Nephron progenitor cell (in vitro differentiated cells): ENCODE measurements around the gene PRKAG2.

Source experiments
- DNase-seq: peaks from one replicate; pipeline ENCODE4 v3.0.0; 2021
- H3K27ac Mint-ChIP-seq: 2 replicates; pipeline ENCODE4 v1.8.0; 2021; ENCODE audit warnings: mild to moderate bottlenecking, moderate library complexity, mixed read lengths
- H3K27me3 Mint-ChIP-seq: 2 replicates; pipeline ENCODE4 v1.8.0; 2021; ENCODE audit warnings: mild to moderate bottlenecking, low read depth, mixed read lengths; ENCODE audit not compliant: poor library complexity
- H3K36me3 Mint-ChIP-seq: 2 replicates; pipeline ENCODE4 v1.8.0; 2021; ENCODE audit warnings: low read depth, mixed read lengths
- H3K4me1 Mint-ChIP-seq: 2 replicates; pipeline ENCODE4 v1.8.0; 2021; ENCODE audit warnings: mixed read lengths
- H3K4me3 Mint-ChIP-seq: 2 replicates; pipeline ENCODE4 v1.8.0; 2021; ENCODE audit warnings: mild to moderate bottlenecking, moderate library complexity, mixed read lengths
- H3K9me3 Mint-ChIP-seq: 2 replicates; pipeline ENCODE4 v1.8.0; 2021; ENCODE audit warnings: mild to moderate bottlenecking, moderate library complexity, mixed read lengths
- TF ChIP-seq, protein P1 (sequence below): fragments of 200-600 bp; sonication (generic); IDR thresholded peaks from 2 replicates; pipeline ENCODE4 v1.5.0; 2021; ENCODE audit warnings: antibody characterized with exemption

PRKAG2 gene

DNA sequence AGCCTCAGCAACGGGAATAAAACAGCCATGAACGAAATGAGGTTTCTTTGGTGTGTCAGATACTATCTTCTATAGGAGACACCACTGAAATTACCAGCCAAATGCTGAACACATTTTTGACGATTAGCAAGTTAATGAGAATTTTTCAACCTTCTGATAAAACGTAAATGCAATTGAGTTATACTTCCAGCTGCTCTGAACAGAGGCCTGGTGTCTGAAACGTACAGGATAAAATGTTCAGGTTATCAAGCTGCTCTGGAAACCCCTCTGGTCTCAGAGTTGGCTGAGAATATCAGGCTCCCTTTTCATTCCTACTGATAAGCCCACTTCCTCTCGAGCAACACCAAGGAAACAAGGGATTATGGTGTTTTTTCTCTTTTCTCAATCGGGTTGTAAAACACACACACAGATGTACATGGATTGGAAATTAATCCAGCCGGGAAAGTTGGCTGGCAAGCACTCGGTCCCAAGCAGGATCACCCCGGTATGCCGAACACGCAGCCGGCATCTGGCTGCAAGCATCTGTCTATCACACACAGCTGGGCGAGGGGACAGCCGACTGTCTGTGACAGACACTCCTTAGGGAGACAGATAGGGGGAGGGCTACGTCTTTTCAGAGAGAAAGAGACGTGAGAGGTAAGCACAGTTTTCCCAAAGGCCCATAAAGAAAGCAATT lies 171.8 kb downstream of the PRKAG2 start:
- no peaks in the 10 kb centered on the region for H3K9me3 Mint-ChIP-seq
- TF ChIP-seq, protein P1, sequence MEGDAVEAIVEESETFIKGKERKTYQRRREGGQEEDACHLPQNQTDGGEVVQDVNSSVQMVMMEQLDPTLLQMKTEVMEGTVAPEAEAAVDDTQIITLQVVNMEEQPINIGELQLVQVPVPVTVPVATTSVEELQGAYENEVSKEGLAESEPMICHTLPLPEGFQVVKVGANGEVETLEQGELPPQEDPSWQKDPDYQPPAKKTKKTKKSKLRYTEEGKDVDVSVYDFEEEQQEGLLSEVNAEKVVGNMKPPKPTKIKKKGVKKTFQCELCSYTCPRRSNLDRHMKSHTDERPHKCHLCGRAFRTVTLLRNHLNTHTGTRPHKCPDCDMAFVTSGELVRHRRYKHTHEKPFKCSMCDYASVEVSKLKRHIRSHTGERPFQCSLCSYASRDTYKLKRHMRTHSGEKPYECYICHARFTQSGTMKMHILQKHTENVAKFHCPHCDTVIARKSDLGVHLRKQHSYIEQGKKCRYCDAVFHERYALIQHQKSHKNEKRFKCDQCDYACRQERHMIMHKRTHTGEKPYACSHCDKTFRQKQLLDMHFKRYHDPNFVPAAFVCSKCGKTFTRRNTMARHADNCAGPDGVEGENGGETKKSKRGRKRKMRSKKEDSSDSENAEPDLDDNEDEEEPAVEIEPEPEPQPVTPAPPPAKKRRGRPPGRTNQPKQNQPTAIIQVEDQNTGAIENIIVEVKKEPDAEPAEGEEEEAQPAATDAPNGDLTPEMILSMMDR = no peak
- no peaks in the 10 kb centered on the region for H3K36me3 Mint-ChIP-seq
- DNase-seq = peak; percentile 39
- H3K27me3 Mint-ChIP-seq = peaks cover 28% of the 10 kb centered on the region
- no peak overlapping the region for H3K27ac Mint-ChIP-seq
- peak overlapping the region; percentile 13 for H3K4me3 Mint-ChIP-seq
- H3K4me1 Mint-ChIP-seq = peaks cover 24% of the 10 kb centered on the region

DNA sequence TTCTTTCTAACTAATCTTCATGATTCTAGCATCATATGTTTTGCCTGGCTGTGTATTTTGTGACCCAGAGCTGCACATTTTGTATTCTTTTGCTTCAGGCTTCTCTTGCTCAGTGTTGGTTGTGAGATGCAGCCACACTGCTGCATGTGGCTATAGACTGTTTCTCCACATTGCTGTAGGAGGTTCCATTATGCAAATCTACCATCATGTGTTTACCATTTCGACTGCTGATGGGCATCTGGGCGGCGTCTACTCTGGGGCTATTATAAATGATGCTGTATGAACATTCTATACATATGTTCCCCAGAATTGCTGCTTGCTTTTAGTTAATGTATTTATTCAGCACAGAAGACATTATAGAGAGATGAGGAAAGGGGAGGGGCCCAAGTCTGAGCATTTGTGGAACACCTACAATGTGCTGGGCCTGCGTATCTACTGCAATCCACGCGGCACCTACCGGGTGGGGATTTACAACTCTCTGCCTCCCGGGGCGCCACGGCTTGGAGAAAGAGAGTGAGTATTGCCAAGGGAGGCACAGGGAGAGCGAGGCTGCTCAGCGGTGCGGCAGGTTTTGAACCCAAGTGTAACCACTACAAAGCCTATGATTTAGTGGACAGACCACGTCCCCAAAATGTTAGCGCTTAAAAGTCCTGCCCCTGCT lies 172.5 kb downstream of the PRKAG2 start:
- Mint-ChIP-seq H3K4me1 (peaks cover 30% of the 10 kb centered on the region), H3K27me3 (peaks cover 28% of the 10 kb centered on the region), H3K9me3 (no peaks in the 10 kb centered on the region), H3K36me3 (no peaks in the 10 kb centered on the region), H3K4me3 (no peak overlapping the region), H3K27ac (no peak overlapping the region)
- DNase-seq = no peak
- TF ChIP-seq, protein P1 = no peak

DNA sequence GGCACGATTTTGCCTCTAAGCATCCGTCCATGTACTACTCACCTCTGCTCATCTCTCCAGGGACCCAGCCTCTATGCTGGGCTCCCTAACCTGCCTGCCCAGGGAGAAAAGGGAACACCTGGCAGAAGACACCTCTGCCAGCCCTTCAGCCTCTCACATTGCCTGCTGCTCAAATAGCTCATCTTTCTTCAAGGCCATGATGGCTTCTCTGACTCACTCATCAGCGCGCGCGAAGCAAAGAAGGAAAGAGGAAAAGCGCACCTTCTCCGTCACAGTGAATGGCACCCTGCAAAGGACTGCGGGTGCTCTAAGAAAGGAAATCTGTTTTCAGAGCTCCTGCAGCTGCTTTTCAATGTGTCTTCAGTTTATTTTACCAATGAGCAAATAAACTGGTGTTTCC lies 174.0 kb downstream of the PRKAG2 start:
- no peak overlapping the region for H3K27ac Mint-ChIP-seq
- peaks cover 43% of the 10 kb centered on the region for H3K4me1 Mint-ChIP-seq
- H3K9me3 Mint-ChIP-seq = no peaks in the 10 kb centered on the region
- H3K4me3 Mint-ChIP-seq = no peak overlapping the region
- DNase-seq = no peak
- TF ChIP-seq, protein P1 = no peak
- no peaks in the 10 kb centered on the region for H3K36me3 Mint-ChIP-seq
- H3K27me3 Mint-ChIP-seq = peaks cover 28% of the 10 kb centered on the region

DNA sequence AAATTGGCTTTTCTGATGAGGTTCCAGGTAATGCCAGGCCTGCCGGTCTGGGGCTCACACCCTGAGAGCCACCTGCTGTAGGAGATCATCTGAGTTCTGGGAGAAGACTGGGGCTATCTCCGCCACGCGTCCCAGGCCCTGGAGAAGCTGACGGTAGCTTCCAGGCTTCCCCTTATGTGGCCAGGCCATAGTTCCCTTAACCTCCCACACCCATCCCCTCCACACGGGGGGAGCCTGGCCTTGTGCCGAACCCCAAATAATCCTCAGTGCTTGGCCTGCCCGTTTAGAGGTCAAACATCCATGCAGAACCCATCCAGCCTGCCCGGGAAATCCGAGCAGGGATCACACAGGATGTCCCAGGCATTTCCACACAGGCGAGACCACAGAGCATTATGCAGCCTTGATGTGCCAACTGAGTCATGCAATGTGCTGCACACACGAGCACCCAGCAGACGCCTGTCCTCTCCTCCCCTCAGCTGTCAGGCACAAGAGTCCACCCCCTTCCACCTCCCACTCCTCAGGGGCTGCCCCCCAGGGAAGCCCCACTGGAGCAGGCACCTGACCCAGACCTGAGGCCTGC lies 176.2 kb downstream of the PRKAG2 start:
- TF ChIP-seq, protein P1 = no peak
- H3K9me3 Mint-ChIP-seq = no peaks in the 10 kb centered on the region
- H3K4me1 Mint-ChIP-seq = peaks cover 52% of the 10 kb centered on the region
- no peak for DNase-seq
- H3K36me3 Mint-ChIP-seq = no peaks in the 10 kb centered on the region
- peaks cover 22% of the 10 kb centered on the region for H3K27me3 Mint-ChIP-seq
- H3K4me3 Mint-ChIP-seq = no peak overlapping the region
- H3K27ac Mint-ChIP-seq = no peak overlapping the region

DNA sequence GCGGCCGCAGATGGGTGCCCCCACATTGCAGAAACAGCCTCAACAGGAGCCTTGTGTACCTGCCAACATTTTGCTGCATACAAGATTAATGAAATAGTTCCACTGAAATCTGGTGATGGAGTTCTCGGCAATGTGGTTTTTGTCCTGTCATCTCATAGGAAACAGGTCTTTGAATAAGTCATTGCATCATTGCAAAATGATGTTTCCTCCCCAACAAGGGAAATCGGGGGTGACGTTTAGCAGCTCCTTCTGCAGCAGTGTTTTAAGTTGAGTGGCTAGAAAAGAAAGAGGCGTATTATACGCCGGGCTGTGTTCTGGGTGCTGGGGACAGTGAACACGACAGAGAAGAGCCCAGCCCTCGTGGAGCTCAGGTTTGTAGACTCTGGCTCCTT lies 177.0 kb downstream of the PRKAG2 start:
- TF ChIP-seq, protein P1 = no peak
- no peak overlapping the region for H3K4me3 Mint-ChIP-seq
- H3K36me3 Mint-ChIP-seq = no peaks in the 10 kb centered on the region
- H3K27ac Mint-ChIP-seq = no peak overlapping the region
- DNase-seq = no peak
- H3K4me1 Mint-ChIP-seq = peaks cover 52% of the 10 kb centered on the region
- H3K27me3 Mint-ChIP-seq = peaks cover 20% of the 10 kb centered on the region
- H3K9me3 Mint-ChIP-seq = no peaks in the 10 kb centered on the region
